ENCODE data around the gene OR10K2. TPM values are rescaled to one million over a fixed set of nuclear protein-coding genes. Genes with fewer than 3 reads are reported as not detected.

The OR10K2 gene
- total RNA-seq, 1 experiment from 2014 or later = not detected

DNA sequence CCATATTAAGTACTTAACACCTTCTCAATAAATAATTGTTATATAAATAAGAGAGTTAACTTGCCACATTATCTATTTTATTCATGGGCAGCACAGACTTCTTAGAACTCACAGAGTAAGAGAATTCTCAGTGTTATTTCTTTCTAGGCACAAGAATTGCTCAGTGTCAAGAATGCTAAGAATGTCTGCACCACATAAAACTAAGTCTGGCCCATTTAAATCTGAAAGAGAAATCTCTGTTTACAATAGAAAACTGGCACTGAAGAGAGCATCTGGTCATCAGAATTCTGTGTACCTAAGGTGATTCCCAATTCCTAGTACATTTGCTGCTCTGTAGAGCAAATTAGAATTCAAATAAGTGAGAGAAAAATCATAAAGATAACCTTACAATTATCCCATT is 3.8 kb downstream of the OR10K2 start:
- Histone ChIP-seq H3K9me3 (ENCODE audit: control insufficient read depth, low read depth, low read length) (no peaks in the 10 kb centered on the region), H3K4me1 (ENCODE audit: insufficient read depth, low read length) (no peaks in the 10 kb centered on the region; the same call in 1 of the 2 replicates), H2BK15ac (ENCODE audit: low read depth, low read length) (no peak overlapping the region), H4K91ac (ENCODE audit: insufficient read length, low read depth, low read length) (no peak overlapping the region), H2AFZ (ENCODE audit: low read length) (no peak overlapping the region), H3K23ac (ENCODE audit: insufficient read length, low read depth, low read length) (no peak overlapping the region), H4K5ac (ENCODE audit: insufficient read length, low read depth, low read length) (no peak overlapping the region), H2AK5ac (ENCODE audit: insufficient read length, low read length) (no peak overlapping the region), H4K20me1 (ENCODE audit: control insufficient read depth, insufficient read depth, insufficient read length) (no peaks in the 10 kb centered on the region), H2BK5ac (ENCODE audit: insufficient read length, low read length) (no peak overlapping the region), H3K4ac (ENCODE audit: low read depth, low read length) (no peak overlapping the region), H3K27me3 (ENCODE audit: insufficient read depth, low read length) (no peaks in the 10 kb centered on the region), H3K23me2 (ENCODE audit: insufficient read length, low read depth, low read length, poor library complexity, severe bottlenecking) (no peaks in the 10 kb centered on the region), H3K79me2 (ENCODE audit: insufficient read depth, low read length) (no peaks in the 10 kb centered on the region), H3K18ac (ENCODE audit: insufficient read length, low read depth, low read length) (no peak overlapping the region), H3K27ac (ENCODE audit: insufficient read length, low read depth, low read length) (no peak overlapping the region), H3K9ac (ENCODE audit: extremely low read depth, insufficient read length, low read length) (no peak overlapping the region), H3K79me1 (ENCODE audit: insufficient read depth, low read depth, low read length, poor library complexity, severe bottlenecking) (no peaks in the 10 kb centered on the region), H2BK20ac (ENCODE audit: low read depth, low read length, poor library complexity, severe bottlenecking) (no peak overlapping the region), H3T11ph (ENCODE audit: low read length) (no peak overlapping the region), H4K8ac (replicated peaks; ENCODE audit: insufficient read length, low read depth, low read length) (no peak overlapping the region), H3K4me2 (ENCODE audit: insufficient read depth, insufficient read length, low read length) (no peak overlapping the region), H2BK12ac (ENCODE audit: insufficient read length, low read depth, low read length) (no peak overlapping the region), H3K56ac (ENCODE audit: insufficient read length, low read depth, low read length) (no peak overlapping the region), H2BK120ac (ENCODE audit: low read depth, low read length, poor library complexity, severe bottlenecking) (no peak overlapping the region), H3K14ac (ENCODE audit: insufficient read depth, low read length) (no peak overlapping the region)
- Mint-ChIP-seq H3K4me3 (no peak overlapping the region), H3K4me1 (peaks cover 31 to 37% of the 10 kb centered on the region in 2 experiments), H3K27ac (peak overlapping the region; percentile 9 to 85 (median 63); a peak in 4 of 7 replicates), H3K36me3 (ENCODE audit: insufficient read depth in 1 of 3, low read depth in 3 of 3) (no peaks in the 10 kb centered on the region; a peak in 1 of 7 replicates), H3K9me3 (no peaks in the 10 kb centered on the region), H3K27me3 (ENCODE audit: low read depth) (no peaks in the 10 kb centered on the region; the same call in 1 of the 2 replicates)
- no peak for DNase-seq
- TF ChIP-seq, protein P1, sequence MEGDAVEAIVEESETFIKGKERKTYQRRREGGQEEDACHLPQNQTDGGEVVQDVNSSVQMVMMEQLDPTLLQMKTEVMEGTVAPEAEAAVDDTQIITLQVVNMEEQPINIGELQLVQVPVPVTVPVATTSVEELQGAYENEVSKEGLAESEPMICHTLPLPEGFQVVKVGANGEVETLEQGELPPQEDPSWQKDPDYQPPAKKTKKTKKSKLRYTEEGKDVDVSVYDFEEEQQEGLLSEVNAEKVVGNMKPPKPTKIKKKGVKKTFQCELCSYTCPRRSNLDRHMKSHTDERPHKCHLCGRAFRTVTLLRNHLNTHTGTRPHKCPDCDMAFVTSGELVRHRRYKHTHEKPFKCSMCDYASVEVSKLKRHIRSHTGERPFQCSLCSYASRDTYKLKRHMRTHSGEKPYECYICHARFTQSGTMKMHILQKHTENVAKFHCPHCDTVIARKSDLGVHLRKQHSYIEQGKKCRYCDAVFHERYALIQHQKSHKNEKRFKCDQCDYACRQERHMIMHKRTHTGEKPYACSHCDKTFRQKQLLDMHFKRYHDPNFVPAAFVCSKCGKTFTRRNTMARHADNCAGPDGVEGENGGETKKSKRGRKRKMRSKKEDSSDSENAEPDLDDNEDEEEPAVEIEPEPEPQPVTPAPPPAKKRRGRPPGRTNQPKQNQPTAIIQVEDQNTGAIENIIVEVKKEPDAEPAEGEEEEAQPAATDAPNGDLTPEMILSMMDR (conservative IDR thresholded peaks at IDR 0.05) = no peak
